GM12891 (cell line): ENCODE measurements around the gene MIOX.
A peak's percentile ranks its signal among the peaks of the same experiment; 100 is the strongest.

Experiments used
- DNase-seq: peaks from one replicate; pipeline ENCODE4 v3.0.0; 2011; ENCODE audit warnings: low spot score; ENCODE audit not compliant: insufficient read length
- FAIRE-seq: peaks from 2 replicates; lab custom pipeline; 2011; peaks lifted over from hg19 to GRCh38; lab: Jason Lieb, UNC
- PAX5 ChIP-seq: IDR thresholded peaks from 2 replicates; pipeline ENCODE4 v1.6.1; 2011; ENCODE audit warnings: low read length, moderate library complexity, mild to moderate bottlenecking; ENCODE audit not compliant: insufficient read depth, severe bottlenecking
- POLR2A ChIP-seq: IDR thresholded peaks from 2 replicates; pipeline ENCODE4 v1.6.1; 2011; ENCODE audit warnings: low read depth, low read length, control low read depth
- POLR2AphosphoS5 ChIP-seq: IDR thresholded peaks from 2 replicates; pipeline ENCODE4 v1.6.1; 2011; ENCODE audit warnings: low read depth, low read length, control low read depth
- POU2F2 ChIP-seq: IDR thresholded peaks from 2 replicates; pipeline ENCODE4 v1.6.1; 2011; ENCODE audit warnings: low read depth, mild to moderate bottlenecking, control low read depth, low read length, moderate library complexity
- SPI1 ChIP-seq: IDR thresholded peaks from 2 replicates; pipeline ENCODE4 v1.6.1; 2011; ENCODE audit warnings: low read depth, low read length, control low read depth
- TAF1 ChIP-seq: IDR thresholded peaks from 2 replicates; pipeline ENCODE4 v1.6.1; 2011; ENCODE audit warnings: low read depth, low read length, control low read depth

MIOX gene

DNA sequence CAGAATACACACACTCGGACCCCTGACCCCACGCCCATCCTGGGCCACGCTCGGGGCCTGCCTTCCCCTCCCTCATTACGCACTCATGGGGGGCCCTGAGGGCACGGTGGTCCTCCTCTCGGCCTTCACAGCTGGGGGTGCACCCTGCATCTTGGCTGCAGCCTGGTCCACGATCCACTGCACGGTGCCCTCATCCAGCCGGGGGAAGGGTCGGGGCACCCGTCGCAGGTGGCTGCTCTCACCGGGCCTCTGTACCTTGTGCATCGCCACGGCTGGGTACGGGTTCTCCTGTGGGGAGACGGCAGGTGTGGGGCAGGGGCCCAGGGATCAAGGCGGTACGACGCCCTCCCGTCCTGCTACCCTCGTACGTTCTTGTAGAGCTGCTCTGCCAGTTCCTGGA, 22.2 kb upstream of the MIOX start:
- TF ChIP-seq TAF1, result no peak
- TF ChIP-seq POLR2AphosphoS5, result no peak
- TF ChIP-seq POLR2A, result no peak
- TF ChIP-seq POU2F2, result no peak
- no peak for TF ChIP-seq SPI1
- no peak for TF ChIP-seq PAX5
- no peak for FAIRE-seq
- no peak for DNase-seq

DNA sequence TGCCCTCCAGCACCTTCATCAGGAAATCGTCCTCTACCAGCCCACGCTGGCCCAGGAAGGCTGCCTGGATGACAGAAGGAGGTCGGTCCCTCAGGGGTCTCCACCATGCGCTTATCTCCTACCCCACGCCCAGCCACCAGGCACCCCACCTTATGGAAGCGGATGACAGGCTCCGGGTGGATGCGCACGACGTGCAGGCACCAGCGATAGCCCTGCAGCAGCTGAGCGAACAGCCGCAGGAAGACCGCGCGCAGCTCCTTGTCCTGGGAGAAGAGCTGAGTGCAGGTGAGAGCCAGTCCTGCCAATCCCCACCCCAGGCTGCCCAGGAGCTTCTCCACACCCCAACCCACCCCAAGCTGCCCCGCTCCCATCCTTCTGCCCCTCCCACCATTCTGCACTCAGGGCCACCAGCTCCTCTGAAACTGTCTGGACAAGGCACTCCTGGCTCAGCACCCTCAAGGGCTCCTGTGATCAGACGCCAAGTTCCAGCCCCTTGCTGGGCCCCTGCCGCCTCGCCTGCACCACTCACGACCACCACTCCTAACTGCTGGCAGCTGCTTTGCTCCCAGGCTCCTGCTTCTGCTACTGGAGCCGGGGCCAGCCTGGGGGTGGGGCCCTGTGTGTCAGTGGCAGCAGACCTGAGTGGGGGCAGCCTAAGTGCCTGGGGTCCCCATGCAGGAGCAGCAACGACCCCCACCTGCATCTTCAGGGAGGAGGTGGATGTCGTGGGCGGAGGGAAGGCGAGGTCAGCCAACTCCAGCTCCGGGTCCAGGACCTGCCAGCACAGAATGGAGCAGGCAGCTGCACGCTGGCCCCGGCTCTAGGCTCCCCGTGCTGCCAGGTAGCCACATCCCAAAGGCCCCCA, 21.4 kb upstream of the MIOX start:
- TF ChIP-seq POU2F2 (no peak), POLR2A (no peak), SPI1 (no peak), PAX5 (no peak)
- DNase-seq, result no peak

DNA sequence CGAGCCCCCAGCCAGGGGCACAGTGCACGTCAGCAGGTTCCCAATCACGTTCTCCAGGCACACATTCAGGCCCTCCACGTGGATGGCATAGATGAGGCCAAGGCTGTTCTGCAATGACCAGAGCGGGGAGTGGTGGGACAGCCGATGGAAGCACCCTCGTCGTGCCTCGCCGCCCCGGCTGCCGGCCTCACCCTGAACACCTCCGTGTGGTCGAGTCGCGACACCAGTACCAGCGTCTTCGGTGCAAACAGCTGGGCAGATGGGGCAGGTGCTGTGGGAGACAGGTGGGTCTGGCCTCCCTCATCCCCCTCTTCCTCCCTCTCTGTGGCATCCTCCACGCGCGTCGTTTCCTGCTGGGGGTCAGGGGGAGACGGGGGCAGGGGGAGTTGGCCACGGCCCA, 19.3 kb upstream of the MIOX start:
- TF ChIP-seq POU2F2 (no peak), POLR2AphosphoS5 (no peak), PAX5 (no peak), TAF1 (no peak), POLR2A (no peak)
- DNase-seq, result no peak

More for the DNA sequence above, 21.4 kb upstream of the MIOX start:
- no peak for FAIRE-seq

DNA sequence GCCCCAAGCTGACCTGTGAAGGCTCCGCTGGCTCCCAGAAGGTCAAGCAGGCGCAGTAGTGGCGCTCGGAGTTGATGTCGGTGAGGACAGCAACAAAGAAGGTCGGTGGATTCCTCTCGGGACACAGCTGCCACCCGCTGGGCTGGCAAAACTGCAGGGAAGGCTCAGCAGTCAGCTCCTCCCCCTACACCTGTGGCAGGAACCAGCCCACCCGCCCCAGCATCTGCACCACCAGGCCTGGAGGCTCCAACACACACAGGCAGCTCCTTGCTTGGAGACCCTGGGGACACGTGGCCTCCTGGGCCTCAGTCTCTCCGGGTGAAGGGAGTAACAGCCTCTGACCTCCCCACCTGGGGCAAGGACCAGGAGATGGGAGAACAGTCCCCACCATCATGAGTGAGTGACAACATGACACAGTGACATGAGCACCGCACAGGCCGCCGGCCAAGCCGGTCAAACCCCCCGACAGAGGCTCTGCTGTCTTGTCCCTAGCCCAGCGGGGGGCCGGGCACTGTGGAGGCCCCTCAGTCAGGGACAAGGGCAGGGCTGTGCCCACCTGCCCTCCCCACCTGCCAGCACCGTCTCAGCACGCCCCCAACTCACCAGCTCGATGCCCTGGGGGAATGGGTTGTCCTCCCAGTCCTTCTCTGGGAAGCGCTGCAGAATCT, 18.8 kb upstream of the MIOX start:
- no peak for DNase-seq
- FAIRE-seq, result no peak
- TF ChIP-seq TAF1 (no peak), POLR2AphosphoS5 (no peak), SPI1 (no peak)

More for the DNA sequence above, 19.3 kb upstream of the MIOX start:
- FAIRE-seq, result no peak

DNA sequence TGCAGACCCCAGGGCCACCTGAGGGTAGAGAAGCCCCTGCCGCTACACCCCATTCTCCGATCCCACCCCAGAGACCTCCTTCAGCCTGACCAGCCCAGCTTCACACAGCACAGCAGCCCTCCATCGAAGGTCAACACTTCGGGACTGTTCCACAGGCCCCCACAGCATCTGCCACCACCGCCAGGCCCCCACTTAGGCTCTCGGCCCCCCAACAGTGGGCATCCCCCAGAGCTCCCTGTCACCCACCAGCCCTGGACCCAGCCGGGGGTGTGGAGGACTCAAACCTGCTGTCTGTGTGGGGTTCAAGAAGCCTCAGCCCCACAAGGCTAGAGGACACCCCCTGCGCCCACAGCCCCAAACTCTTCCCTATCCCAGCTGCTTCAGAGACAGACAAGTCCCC, 18.0 kb upstream of the MIOX start:
- no peak for TF ChIP-seq TAF1
- TF ChIP-seq POLR2A, result no peak
- no peak for TF ChIP-seq SPI1
- no peak for TF ChIP-seq POLR2AphosphoS5
- FAIRE-seq, result no peak
- no peak for DNase-seq

DNA sequence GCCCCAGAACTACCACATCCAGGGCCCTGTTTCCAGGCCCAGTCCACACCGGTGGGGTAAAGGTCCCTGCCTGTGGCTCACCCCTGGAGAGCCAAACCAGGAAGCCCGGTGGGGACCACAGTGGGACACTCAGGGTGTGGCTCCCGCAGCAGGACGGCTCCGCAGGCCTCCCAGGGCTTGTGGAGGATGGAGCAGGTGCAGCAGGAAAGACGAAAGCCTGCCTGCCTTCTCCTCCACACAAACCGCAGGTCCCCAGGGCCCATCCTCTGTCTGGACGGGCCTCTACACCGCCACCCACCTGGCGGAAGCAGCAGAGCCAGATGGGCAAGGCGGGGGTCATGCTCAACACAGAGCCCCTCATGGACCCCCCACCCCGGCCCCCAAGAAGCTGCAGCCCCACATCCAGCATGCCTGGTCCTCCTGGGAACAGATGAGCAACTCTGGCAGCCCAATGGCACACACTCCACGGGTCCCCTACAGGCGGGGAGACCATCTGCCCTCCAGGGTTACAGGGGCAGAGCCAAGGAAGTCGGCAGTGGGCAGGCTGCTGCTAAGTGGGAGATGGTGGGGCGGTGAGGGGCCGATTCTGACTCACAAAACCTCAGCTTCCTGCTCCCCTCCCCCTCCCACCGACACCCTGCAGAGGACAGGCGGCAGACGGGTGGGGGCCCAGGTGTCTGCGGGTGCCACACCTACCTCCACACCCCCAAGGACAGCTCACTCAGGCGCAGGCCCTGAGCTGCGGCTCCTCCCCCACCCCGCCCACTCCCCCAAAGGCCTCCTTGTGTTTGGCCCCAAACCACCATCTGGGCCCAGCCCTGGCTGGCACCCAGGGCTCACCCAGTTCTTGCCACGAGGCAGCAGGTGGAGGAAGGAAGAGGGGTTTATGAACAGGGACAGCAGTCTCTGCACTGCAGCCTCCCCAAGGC, 17.0 kb upstream of the MIOX start:
- FAIRE-seq (peak; percentile 100), DNase-seq (peak; percentile 97)

DNA sequence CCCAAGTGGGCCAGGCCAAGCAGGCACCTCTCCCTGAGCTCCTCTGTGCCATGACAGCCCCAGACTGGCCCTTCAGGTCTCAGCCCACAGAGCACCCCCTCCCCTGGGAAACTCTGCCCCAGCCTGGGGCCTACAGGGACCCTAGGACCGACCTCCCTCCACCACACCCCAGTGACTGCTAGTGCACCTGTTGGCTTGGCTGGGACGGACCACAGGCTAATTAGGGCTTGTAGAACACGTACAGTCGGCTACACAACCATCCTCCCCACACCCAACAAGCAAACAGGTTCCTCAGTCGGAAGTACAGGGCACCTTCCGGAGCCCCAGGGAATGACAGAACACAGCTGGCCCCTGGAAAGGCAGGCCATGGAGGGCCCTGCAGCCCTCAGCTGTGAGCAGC, 16.2 kb upstream of the MIOX start:
- FAIRE-seq (peak; percentile 88), DNase-seq (no peak)
- TF ChIP-seq TAF1 (no peak), POLR2A (no peak), POLR2AphosphoS5 (no peak), POU2F2 (no peak), PAX5 (no peak), SPI1 (no peak)

More for the DNA sequence above, 17.0 kb upstream of the MIOX start:
- TF ChIP-seq POLR2AphosphoS5, result 0 out of 2 replicates have a peak, but pooled peaks have one; percentile 13
- TF ChIP-seq POLR2A, result no peak

DNA sequence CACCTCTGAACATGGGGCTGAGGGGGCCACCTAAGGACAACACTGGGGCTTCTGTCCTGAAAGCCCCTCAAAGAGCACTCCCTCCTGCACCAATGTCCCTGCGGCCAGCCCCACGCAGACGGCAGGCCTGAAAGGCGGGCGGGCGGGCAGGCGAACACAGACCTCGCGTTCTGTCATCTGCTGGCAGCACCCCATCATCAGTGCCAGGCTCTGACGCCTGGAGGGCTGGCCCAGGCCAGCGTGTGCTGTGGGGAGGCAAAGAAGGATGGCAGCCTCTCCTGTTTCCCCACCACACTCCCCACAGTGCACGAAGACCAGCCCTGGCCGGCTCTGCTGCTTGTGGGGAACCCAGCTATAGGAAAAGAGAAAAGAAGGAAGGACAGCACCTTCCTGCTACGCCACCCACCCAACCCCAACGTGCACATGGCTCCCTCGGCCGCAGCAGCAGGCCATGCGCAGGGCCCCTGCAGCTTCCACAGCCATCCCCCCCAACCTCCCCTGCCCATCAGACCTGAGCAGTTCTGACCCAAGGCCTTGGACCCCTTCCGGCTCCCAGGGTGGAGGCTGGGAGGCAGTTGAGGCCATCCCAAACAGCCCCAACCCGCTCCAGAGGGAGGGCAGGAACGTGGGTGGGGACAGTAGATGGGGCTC, 15.3 kb upstream of the MIOX start:
- no peak for DNase-seq
- peak; percentile 69 for FAIRE-seq
- TF ChIP-seq POU2F2 (no peak), SPI1 (no peak), TAF1 (no peak), PAX5 (no peak), POLR2A (no peak), POLR2AphosphoS5 (no peak)

DNA sequence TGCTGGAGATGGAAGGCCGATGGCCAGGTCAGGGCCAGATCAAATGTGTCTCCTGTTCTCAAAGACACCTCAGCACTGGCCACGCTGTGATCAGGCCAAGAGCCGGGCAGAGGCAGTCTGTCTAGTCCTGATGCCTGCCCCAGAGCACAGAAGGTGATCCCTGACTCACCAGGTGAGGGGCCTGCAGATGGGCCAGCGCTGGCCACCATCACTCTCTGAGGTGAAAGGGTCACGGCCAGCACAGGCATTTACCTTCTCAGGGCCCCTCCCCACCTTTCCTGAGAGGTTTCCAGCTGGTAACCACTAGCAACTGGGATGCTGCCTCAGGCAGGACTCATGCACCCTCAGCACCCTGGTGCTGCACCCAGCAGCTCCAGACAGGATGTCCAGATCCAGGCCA, 14.7 kb upstream of the MIOX start:
- no peak for FAIRE-seq
- no peak for DNase-seq
- TF ChIP-seq POU2F2 (no peak), TAF1 (no peak), SPI1 (no peak), POLR2A (no peak), POLR2AphosphoS5 (no peak), PAX5 (no peak)
